Activated CD4-positive, alpha-beta memory T cell treated with anti-CD3 and anti-CD28 coated beads, Interleukin-2, amount 10 ng/mL, durations not matched to agents 7 days and 5 days (primary cell): ENCODE measurements around the gene CPZ. TPM values are rescaled to one million over a fixed set of nuclear protein-coding genes. Genes with fewer than 3 reads are reported as not detected.

ENCODE experiments used
- CTCF ChIA-PET: fragments of 350-600 bp; sonication (Branson Sonifier 250); formaldehyde crosslinking; loops from one replicate; lab custom pipeline; 2021; ENCODE audit warnings: antibody characterized with exemption, inconsistent platforms; lab: Charles Lee
- POLR2A ChIA-PET: fragments of 350-600 bp; sonication (Branson Sonifier 250); formaldehyde crosslinking; loops from one replicate; lab custom pipeline; 2021; ENCODE audit warnings: antibody characterized with exemption; lab: Charles Lee
- DNase-seq: peaks from one replicate; pipeline ENCODE4 v3.0.0-alpha.2; 2020
- H3K27ac Mint-ChIP-seq: one replicate; pipeline ENCODE4 v1.8.0; 2021; ENCODE audit warnings: mild to moderate bottlenecking, mixed read lengths
- H3K27me3 Mint-ChIP-seq: one replicate; pipeline ENCODE4 v1.8.0; 2021; ENCODE audit warnings: mixed read lengths
- H3K36me3 Mint-ChIP-seq: one replicate; pipeline ENCODE4 v1.8.0; 2021; ENCODE audit warnings: low read depth, mixed read lengths
- H3K4me1 Mint-ChIP-seq: one replicate; pipeline ENCODE4 v1.8.0; 2021; ENCODE audit warnings: mixed read lengths
- H3K4me3 Mint-ChIP-seq: one replicate; pipeline ENCODE4 v1.8.0; 2021; ENCODE audit warnings: mild to moderate bottlenecking, mixed read lengths
- H3K9me3 Mint-ChIP-seq: one replicate; pipeline ENCODE4 v1.8.0; 2021; ENCODE audit warnings: mixed read lengths
- total RNA-seq, 2 experiments: library from RNA; stranded (reverse); gene quantifications; one replicate each; pipeline ENCODE4 v1.2.3, GENCODE V29; 2021

CPZ gene
- total RNA-seq, 2 experiments from 2014 or later = 0.48 to 0.75 TPM

GRCh38 chr4:8588196-8588470 is 4.4 kb upstream of the CPZ start:
- Mint-ChIP-seq H3K4me3 (no peak overlapping the region), H3K27me3 (peaks cover 20% of the 10 kb centered on the region), H3K27ac (no peak overlapping the region), H3K4me1 (no peaks in the 10 kb centered on the region), H3K9me3 (no peaks in the 10 kb centered on the region), H3K36me3 (no peaks in the 10 kb centered on the region)
- ChIA-PET POLR2A (no interaction called here), CTCF (no interaction called here)
- DNase-seq = no peak

GRCh38 chr4:8589336-8589735 is 3.2 kb upstream of the CPZ start:
- H3K36me3 Mint-ChIP-seq = no peaks in the 10 kb centered on the region
- no peaks in the 10 kb centered on the region for H3K4me1 Mint-ChIP-seq
- H3K27me3 Mint-ChIP-seq = peaks cover 27% of the 10 kb centered on the region
- DNase-seq = no peak
- CTCF ChIA-PET = no interaction called here
- H3K27ac Mint-ChIP-seq = no peak overlapping the region
- H3K4me3 Mint-ChIP-seq = no peak overlapping the region
- H3K9me3 Mint-ChIP-seq = no peaks in the 10 kb centered on the region
- POLR2A ChIA-PET = no interaction called here

- DNase-seq = no peak
- Mint-ChIP-seq H3K27me3 (peaks cover 30% of the 10 kb centered on the region), H3K4me1 (no peaks in the 10 kb centered on the region), H3K27ac (no peak overlapping the region), H3K4me3 (no peak overlapping the region), H3K9me3 (no peaks in the 10 kb centered on the region), H3K36me3 (no peaks in the 10 kb centered on the region)
- ChIA-PET POLR2A (no interaction called here), CTCF (interaction anchor here (0.7 kb wide), 1 partner anchor 121 kb away, joined by 3 read pairs; no protein-coding TSS in a partner anchor)
Measured at GRCh38 chr4:8589823-8590545, 2.6 kb upstream of the CPZ start.

- H3K27ac Mint-ChIP-seq = no peak overlapping the region
- H3K9me3 Mint-ChIP-seq = no peaks in the 10 kb centered on the region
- no peak for DNase-seq
- no peaks in the 10 kb centered on the region for H3K36me3 Mint-ChIP-seq
- H3K27me3 Mint-ChIP-seq = peaks cover 30% of the 10 kb centered on the region
- H3K4me1 Mint-ChIP-seq = no peaks in the 10 kb centered on the region
- ChIA-PET CTCF (no interaction called here), POLR2A (no interaction called here)
- no peak overlapping the region for H3K4me3 Mint-ChIP-seq
Measured at GRCh38 chr4:8590546-8590880, 2.1 kb upstream of the CPZ start.

- no peak for DNase-seq
- no peak overlapping the region for H3K27ac Mint-ChIP-seq
- no peaks in the 10 kb centered on the region for H3K9me3 Mint-ChIP-seq
- CTCF ChIA-PET = no interaction called here
- H3K27me3 Mint-ChIP-seq = peaks cover 30% of the 10 kb centered on the region
- no peaks in the 10 kb centered on the region for H3K36me3 Mint-ChIP-seq
- no peaks in the 10 kb centered on the region for H3K4me1 Mint-ChIP-seq
- POLR2A ChIA-PET = no interaction called here
- H3K4me3 Mint-ChIP-seq = no peak overlapping the region
Measured at GRCh38 chr4:8591114-8591513, 1.5 kb upstream of the CPZ start.

GRCh38 chr4:8591626-8592365 is 769 bp upstream of the CPZ start:
- H3K36me3 Mint-ChIP-seq = no peaks in the 10 kb centered on the region
- peaks cover 30% of the 10 kb centered on the region for H3K27me3 Mint-ChIP-seq
- no peaks in the 10 kb centered on the region for H3K9me3 Mint-ChIP-seq
- no peak overlapping the region for H3K27ac Mint-ChIP-seq
- H3K4me3 Mint-ChIP-seq = no peak overlapping the region
- no peak for DNase-seq
- ChIA-PET POLR2A (no interaction called here), CTCF (no interaction called here)
- H3K4me1 Mint-ChIP-seq = no peaks in the 10 kb centered on the region

GRCh38 chr4:8593264-8594096 is 915 bp downstream of the CPZ start:
- CTCF ChIA-PET = no interaction called here
- Mint-ChIP-seq H3K36me3 (no peaks in the 10 kb centered on the region), H3K4me3 (no peak overlapping the region), H3K27ac (no peak overlapping the region), H3K27me3 (peaks cover 30% of the 10 kb centered on the region), H3K9me3 (no peaks in the 10 kb centered on the region), H3K4me1 (peaks cover under 1% of the 10 kb centered on the region)
- DNase-seq = no peak
- POLR2A ChIA-PET = no interaction called here

- no peaks in the 10 kb centered on the region for H3K36me3 Mint-ChIP-seq
- peaks cover 30% of the 10 kb centered on the region for H3K27me3 Mint-ChIP-seq
- ChIA-PET CTCF (no interaction called here), POLR2A (no interaction called here)
- H3K27ac Mint-ChIP-seq = no peak overlapping the region
- peaks cover 10% of the 10 kb centered on the region for H3K4me1 Mint-ChIP-seq
- peak; percentile 25 for DNase-seq
- H3K4me3 Mint-ChIP-seq = no peak overlapping the region
- H3K9me3 Mint-ChIP-seq = no peaks in the 10 kb centered on the region
Measured at GRCh38 chr4:8594097-8595038, 1.8 kb downstream of the CPZ start.

GRCh38 chr4:8595237-8596087 is 2.9 kb downstream of the CPZ start:
- Mint-ChIP-seq H3K4me1 (peaks cover 14% of the 10 kb centered on the region), H3K4me3 (no peak overlapping the region), H3K27me3 (peaks cover 28% of the 10 kb centered on the region), H3K27ac (no peak overlapping the region), H3K36me3 (no peaks in the 10 kb centered on the region), H3K9me3 (no peaks in the 10 kb centered on the region)
- DNase-seq = no peak
- POLR2A ChIA-PET = no interaction called here
- CTCF ChIA-PET = no interaction called here

- Mint-ChIP-seq H3K4me3 (no peak overlapping the region), H3K27me3 (peaks cover 17% of the 10 kb centered on the region), H3K9me3 (no peaks in the 10 kb centered on the region), H3K4me1 (peaks cover 14% of the 10 kb centered on the region), H3K27ac (no peak overlapping the region), H3K36me3 (no peaks in the 10 kb centered on the region)
- ChIA-PET POLR2A (no interaction called here), CTCF (interaction anchor here (0.7 to 1.1 kb wide), 2 partner anchors 10 to 129 kb away, joined by 3 read pairs; no protein-coding TSS in a partner anchor)
- no peak for DNase-seq
Measured at GRCh38 chr4:8596891-8597290, 4.3 kb downstream of the CPZ start.

GRCh38 chr4:8597319-8597718 is 4.8 kb downstream of the CPZ start:
- Mint-ChIP-seq H3K4me3 (no peak overlapping the region), H3K4me1 (peaks cover 14% of the 10 kb centered on the region), H3K27ac (no peak overlapping the region), H3K36me3 (no peaks in the 10 kb centered on the region), H3K27me3 (peaks cover 13% of the 10 kb centered on the region), H3K9me3 (no peaks in the 10 kb centered on the region)
- DNase-seq = no peak
- ChIA-PET POLR2A (no interaction called here), CTCF (interaction anchor here (0.7 to 1.1 kb wide), 2 partner anchors 10 to 129 kb away, joined by 3 read pairs; no protein-coding TSS in a partner anchor)

- Mint-ChIP-seq H3K27ac (no peak overlapping the region), H3K4me1 (peaks cover 14% of the 10 kb centered on the region), H3K9me3 (no peaks in the 10 kb centered on the region), H3K27me3 (peaks cover 15% of the 10 kb centered on the region), H3K36me3 (no peaks in the 10 kb centered on the region), H3K4me3 (no peak overlapping the region)
- CTCF ChIA-PET = no interaction called here
- DNase-seq = no peak
- POLR2A ChIA-PET = no interaction called here
Measured at GRCh38 chr4:8597791-8598190, 5.2 kb downstream of the CPZ start.
